Measurements from ENCODE around the gene NOL4L.

DNA sequence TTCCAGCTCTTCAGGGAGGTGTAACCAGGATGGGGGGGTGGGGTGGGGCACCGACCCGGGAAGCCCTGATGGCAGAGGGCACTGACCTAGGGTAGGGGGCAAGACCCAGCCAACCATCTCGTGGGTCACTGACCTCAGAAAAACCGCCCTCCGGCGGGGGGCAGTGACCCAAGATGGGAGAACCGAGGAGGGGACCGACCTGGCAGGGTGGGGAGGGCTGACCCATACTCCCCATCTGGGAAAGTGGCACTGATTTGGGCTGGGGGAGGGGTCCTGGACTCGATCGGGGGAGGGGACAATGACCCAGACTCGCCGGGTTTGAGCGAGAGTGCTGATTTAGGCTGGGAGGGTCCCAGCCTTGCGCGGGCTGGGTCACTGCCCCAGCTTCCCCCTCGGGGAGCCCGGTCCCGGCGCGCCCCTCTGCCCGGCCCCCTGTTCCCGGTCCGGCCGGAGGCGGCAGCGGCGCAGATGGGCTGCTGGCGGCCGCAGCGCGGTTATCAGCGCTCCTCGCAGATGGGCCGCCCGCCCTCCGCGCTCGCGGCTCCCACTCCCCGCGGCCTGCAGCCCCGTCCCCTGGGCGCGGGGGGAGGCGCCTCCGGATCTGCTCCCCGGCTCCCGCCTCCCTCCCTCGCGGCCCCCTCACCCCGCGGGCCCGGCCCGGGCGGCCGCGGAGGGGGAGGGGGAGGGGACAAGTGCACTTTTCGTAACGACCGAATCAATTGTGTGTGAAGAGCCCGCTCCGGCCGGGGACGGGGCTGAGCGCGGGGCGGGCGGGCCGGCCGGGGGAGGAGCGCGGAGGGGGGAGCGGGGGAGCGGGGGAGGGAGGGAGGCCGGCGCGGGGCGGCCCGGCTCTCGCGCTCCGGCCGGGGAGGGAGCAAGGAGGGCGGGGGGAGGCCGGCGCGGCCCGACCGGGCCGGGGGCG is 2.2 kb downstream of the NOL4L start:
- no peak for TF ChIP-seq CTCF (conservative IDR thresholded peaks at IDR 0.05; ENCODE audit: low read depth in 2 of 2)
- no peak for TF ChIP-seq EZH2 (IDR thresholded peaks at IDR 0.05; ENCODE audit: low read depth, unreplicated experiment)
- no peak for TF ChIP-seq POLR2AphosphoS5 (IDR thresholded peaks at IDR 0.05; ENCODE audit: low read depth)
- no peak for TF ChIP-seq JUNB (IDR thresholded peaks at IDR 0.05; ENCODE audit: unreplicated experiment)
- TF ChIP-seq EZH2phosphoT487 (IDR thresholded peaks at IDR 0.05; ENCODE audit: unreplicated experiment): no peak
- no peak for TF ChIP-seq STAT1 (IDR thresholded peaks at IDR 0.05; ENCODE audit: unreplicated experiment)
- TF ChIP-seq CREB1 (CRISPR knock-in tag; IDR thresholded peaks at IDR 0.05; ENCODE audit: low read depth): no peak
- no peak for TF ChIP-seq REST (IDR thresholded peaks at IDR 0.05; ENCODE audit: unreplicated experiment)

Data from GM23338 (cell line).